HG03565 (cell line): Measurements from ENCODE around the gene TMA16.
"Not testable (repeated sequence)": the region's sequence is repeated elsewhere in the genome, so short reads cannot be mapped to it uniquely, and the experiment has no call there.

ENCODE experiments used
- ATAC-seq: cut with Tn5 transposase; IDR thresholded peaks from one replicate; pipeline ENCODE4 v1.9.1; 2021; ENCODE audit warnings: mild to moderate bottlenecking, moderate library complexity; ENCODE audit not compliant: unreplicated experiment

Gene TMA16

GRCh38 chr4:163505374-163505773 is 10.9 kb downstream of the TMA16 start:
- ATAC-seq, result no peak

DNA sequence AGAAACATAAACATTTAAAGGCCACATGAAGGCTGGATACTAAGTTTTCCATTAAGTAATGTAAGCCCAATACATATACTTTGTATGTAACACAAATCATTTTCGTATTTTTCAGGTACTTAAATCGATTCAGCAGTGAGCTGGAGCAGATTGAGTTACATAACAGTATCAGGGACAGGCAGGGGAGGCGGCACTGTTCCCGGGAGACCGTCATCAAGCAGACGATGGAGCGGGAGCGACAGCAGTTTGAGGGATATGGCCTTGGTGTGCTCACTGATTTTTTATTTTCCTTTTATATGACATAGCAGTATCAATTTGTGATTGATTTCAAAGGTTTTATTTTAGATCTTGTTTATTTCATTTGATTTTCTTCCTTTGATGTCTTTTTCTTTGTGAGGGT is 20.7 kb downstream of the TMA16 start:
- no peak for ATAC-seq

GRCh38 chr4:163523791-163524365 is 29.4 kb downstream of the TMA16 start:
- no peak for ATAC-seq

DNA sequence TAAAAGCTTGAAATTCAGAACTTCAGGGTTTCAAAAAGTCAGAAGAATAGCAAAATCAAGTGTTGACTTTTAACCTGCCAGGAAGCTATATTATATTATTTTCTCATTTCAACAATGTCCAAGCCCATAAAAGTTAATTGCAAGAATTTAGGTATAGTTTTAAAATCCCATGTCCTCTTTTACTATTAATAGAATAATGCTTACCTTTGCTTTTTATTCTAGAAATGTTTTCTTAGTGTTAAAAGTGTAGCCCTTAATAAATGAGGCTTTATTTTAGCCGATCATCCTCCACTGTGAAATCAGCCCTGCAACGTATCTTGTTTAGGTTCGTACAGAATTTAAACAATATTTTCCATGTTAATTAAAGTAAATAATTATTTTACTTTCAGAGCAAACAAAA is 31.5 kb downstream of the TMA16 start:
- ATAC-seq, result no peak

- no peak for ATAC-seq
Observed at GRCh38 chr4:163527172-163527571, 32.7 kb downstream of the TMA16 start.

GRCh38 chr4:163528653-163529052 is 34.2 kb downstream of the TMA16 start:
- ATAC-seq, result no peak

GRCh38 chr4:163534056-163534455 is 39.6 kb downstream of the TMA16 start:
- ATAC-seq, result no peak

GRCh38 chr4:163535657-163536056 is 41.2 kb downstream of the TMA16 start:
- no peak for ATAC-seq

- no peak for ATAC-seq
Observed at GRCh38 chr4:163536091-163536490, 41.6 kb downstream of the TMA16 start.

DNA sequence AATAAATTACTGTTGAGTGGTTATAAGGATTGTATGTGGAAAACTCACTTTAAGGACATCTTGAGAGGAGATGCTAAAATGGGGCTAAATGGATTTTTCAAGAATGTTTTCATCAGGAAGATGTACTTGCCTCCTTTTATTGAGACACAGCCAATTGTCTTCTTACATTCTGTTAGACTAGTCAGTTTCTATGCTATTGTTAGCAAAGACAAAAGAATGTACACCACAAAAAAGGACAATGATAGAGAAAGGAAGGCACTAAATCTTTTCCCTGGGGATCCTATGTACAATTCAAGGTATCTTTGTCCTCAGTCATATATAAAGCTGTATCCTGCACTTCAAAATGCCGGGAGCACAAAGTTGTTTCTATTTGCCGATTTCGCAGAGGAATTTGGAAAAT is 42.6 kb downstream of the TMA16 start:
- ATAC-seq, result no peak

- ATAC-seq, result not testable (repeated sequence)
Observed at GRCh38 chr4:163538820-163539219, 44.3 kb downstream of the TMA16 start.

DNA sequence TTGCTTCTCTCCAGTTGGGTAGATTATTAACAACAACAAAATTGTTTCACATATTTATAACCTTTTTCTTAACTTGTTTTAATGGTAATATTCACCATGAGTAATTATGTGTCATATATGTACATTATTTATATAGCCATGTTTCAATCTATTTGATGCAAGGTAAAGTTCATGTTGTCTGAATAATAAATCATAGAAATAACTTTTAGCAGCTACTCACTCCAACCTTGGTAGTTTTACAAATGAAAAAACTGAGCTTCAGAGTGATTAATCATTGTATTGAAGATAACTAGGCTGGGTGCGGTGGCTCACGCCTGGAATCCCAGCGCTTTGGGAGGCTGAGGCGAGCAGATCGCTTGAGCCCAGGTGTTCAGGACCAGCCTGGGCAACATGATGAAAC is 46.0 kb downstream of the TMA16 start:
- no peak for ATAC-seq

DNA sequence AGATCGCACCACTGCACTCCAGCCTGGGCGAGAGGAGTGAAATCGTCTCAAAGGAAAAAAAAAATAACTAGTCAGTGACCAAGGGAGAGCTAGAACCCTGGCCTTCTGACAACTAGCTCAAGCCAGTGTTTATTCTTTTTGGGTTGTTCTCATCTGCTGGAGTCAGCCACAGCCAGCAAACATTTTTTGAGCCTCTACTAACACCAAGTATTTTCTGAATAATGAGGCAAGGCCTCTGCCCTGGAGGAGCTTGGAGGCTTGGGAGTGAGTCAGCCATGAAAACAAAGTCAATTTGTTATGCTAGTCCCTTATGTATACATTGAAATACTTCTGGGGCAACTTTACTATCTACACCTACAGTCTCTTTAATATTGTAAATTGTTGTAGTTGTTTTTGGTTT is 46.5 kb downstream of the TMA16 start:
- ATAC-seq, result no peak

- no peak for ATAC-seq
Observed at GRCh38 chr4:163542275-163542674, 47.8 kb downstream of the TMA16 start.

DNA sequence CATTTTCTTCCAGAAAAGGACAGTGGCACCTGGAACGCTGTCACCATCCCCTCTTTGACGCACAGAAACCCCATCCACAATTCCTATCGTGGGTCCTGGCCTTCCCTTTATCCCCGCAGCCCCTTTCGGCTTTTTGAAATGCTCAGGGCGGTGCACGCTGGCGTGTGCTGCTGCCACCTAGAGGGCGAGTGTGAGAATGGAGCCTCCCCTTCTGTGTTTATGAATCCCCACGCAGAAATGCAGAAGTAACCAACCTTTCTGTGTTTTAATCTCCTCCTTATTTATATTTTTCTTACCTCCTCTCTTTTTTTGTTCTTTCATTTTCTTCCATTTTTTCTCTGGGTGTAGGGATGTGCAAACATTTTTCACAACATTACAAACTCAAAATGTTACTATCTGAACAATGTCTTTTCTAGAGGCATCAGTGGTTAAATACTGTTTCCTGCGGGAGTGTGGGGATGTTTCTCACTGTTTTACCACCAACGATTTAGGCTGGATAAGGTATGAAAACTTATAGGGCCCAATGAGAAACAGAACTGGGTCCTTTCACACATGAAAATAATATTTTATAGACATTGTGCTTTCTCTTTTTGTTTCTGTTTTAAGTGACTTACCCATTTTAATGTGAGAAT is 50.0 kb downstream of the TMA16 start:
- peak; percentile 81 for ATAC-seq

- ATAC-seq, result peak; percentile 35
Observed at GRCh38 chr4:163548481-163549243, 54.2 kb downstream of the TMA16 start.

DNA sequence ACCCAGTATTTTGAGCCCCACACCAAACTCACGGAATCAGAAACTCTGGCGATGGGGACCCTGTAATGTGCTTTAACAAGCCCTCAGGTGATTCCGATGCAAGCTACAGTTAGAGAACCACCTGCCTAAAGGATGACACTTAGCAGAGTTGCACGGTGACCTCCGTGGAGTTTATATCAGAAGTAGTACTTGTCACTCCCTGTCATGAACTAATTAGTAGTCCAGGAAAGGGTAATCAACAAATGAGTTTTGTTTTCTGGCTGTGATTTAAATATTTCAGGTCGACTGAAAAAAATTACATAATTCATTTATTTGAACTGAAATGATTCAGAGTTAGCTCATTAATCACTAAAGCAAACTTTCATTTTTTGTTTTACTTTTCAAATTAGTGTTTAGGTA is 56.4 kb downstream of the TMA16 start:
- no peak for ATAC-seq

- no peak for ATAC-seq
Observed at GRCh38 chr4:163553146-163553545, 58.7 kb downstream of the TMA16 start.

DNA sequence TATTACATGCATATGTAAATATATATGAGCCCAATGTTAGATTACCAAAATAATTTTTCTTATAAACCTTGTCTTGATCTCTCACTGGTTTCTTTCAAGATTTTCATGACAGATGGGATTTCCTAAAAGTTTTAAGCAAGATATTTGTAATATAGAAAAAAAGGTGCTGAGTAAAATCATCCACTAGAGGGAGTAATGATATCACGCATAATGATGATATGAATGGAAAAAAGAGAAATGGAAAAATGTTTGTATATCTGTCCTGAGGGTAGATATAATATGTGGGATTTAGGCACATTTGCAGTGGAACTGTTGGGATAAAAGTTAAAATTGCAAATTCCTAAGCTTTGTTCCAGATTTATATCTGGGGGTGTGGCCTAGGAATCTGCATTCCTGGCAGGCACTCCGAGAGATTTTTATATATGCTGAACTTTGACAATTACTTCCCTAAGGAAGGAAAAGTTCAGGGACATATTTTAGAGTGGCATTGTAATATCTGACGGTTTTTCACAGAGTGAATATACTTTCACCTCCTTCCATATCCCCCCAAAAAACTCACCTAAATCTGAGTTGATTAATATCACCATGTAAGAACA is 60.5 kb downstream of the TMA16 start:
- no peak for ATAC-seq

GRCh38 chr4:163556177-163556576 is 61.7 kb downstream of the TMA16 start:
- ATAC-seq, result peak; percentile 39

- no peak for ATAC-seq
Observed at GRCh38 chr4:163556650-163557391, 62.3 kb downstream of the TMA16 start.
